Stimulated activated CD8-positive, alpha-beta memory T cell treated with anti-CD3 and anti-CD28 coated beads, Interleukin-4, amount 100 ng/mL, for 24 hours (primary cell): ENCODE measurements around the gene SOX18.

Experiments
- DNase-seq: peaks from one replicate; pipeline ENCODE4 v3.0.0-alpha.2; 2020; ENCODE audit warnings: low read depth

SOX18 gene

GRCh38 chr20:64037498-64038213, 11.8 kb downstream of the SOX18 start:
- no peak for DNase-seq

- no peak for DNase-seq
Observed at GRCh38 chr20:64037199-64037497, 12.3 kb downstream of the SOX18 start.

- no peak for DNase-seq
Observed at GRCh38 chr20:64036346-64037198, 12.9 kb downstream of the SOX18 start.

GRCh38 chr20:64035933-64036345, 13.5 kb downstream of the SOX18 start, which contains the start of gene C20orf204:
Gene C20orf204, plus strand, starts transcription at chr20:64036182. Its CDS starts 142 bp downstream, at chr20:64036324.
- no peak for DNase-seq

GRCh38 chr20:64035066-64035932, 14.1 kb downstream of the SOX18 start:
- DNase-seq, result no peak

- DNase-seq, result no peak
Observed at GRCh38 chr20:64033981-64034493, 15.4 kb downstream of the SOX18 start.

- no peak for DNase-seq
Observed at GRCh38 chr20:64032706-64033624, 16.5 kb downstream of the SOX18 start.

GRCh38 chr20:64031822-64032314, 17.6 kb downstream of the SOX18 start:
- DNase-seq, result no peak

- DNase-seq, result no peak
Observed at GRCh38 chr20:64030371-64031134, 18.9 kb downstream of the SOX18 start.

GRCh38 chr20:64029293-64030117, 19.9 kb downstream of the SOX18 start:
- no peak for DNase-seq

- DNase-seq, result no peak
Observed at GRCh38 chr20:64027981-64028685, 21.3 kb downstream of the SOX18 start.

GRCh38 chr20:64025826-64026412, 23.5 kb downstream of the SOX18 start:
- no peak for DNase-seq

GRCh38 chr20:64025101-64025825, 24.2 kb downstream of the SOX18 start:
- no peak for DNase-seq

- DNase-seq, result no peak
Observed at GRCh38 chr20:64024141-64024990, 25.1 kb downstream of the SOX18 start.

GRCh38 chr20:64023361-64024140, 25.9 kb downstream of the SOX18 start:
- no peak for DNase-seq
